Measurements from ENCODE around the gene PSTK.

PSTK gene

DNA sequence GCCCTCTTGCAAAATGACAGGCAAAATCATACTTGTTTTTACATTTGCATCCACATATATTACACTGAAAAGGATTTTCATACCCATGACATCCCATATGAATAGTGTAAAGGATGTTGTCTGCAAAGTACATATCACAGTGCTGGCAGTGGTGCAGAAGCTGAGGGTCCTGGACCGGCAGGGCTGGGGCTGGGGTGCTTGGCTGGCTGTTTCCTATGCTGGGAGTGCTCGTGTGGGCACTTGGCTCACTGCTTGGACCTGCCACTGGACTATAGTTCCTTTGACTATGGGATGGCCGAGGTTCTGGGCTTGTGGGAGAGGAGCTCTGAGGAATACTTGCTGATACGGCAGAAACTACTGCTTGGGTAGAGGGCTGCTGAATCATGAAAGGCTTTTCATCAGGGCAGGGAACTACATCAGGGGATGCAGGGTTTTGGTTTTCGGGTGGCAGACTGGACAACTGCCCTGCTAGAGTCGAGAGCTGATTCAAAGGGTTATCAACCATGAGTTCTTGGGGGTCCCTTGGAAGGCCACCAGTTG is 13.7 kb downstream of the PSTK start:
- DNase-seq = no peak

DNA sequence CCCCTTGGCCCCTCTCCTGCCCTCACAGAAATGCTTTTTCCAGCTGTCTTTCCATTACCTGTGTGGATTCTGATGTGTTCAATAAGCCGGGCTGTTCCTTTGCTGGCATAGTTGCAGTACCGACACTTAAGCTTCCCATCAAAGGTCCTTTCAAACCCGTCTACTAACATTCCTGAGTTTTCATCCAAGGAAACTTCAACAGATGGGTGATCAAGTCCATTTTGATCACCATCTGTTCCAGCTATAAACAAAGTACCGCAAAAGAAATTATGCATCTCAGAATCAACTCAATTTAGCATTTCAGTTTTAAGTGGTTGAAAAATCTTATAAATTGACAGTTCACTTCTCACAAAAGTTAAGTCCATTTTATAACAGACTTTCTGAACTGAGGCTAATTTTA is 15.7 kb downstream of the PSTK start:
- peak; percentile 21 to 47 for DNase-seq

DNA sequence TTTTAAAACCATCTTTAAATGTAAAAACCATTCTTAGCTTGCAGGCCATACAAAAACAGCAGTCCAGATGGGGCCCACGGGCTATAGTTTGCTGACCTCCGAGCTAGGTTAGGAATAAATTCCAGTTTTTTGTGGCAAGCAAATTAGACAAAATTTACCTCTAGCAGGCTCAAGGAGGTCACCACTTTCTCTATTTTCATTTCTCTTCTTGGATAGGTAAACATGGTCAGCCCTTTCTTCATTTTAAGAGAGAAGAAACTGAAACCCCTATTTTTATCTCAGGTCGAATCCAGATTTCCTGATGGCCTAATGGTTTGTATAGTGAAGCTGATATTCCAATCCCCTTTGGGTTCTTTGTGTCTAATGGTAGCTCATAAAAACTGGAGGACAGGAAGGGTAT is 17.7 kb downstream of the PSTK start:
- no peak for DNase-seq

DNA sequence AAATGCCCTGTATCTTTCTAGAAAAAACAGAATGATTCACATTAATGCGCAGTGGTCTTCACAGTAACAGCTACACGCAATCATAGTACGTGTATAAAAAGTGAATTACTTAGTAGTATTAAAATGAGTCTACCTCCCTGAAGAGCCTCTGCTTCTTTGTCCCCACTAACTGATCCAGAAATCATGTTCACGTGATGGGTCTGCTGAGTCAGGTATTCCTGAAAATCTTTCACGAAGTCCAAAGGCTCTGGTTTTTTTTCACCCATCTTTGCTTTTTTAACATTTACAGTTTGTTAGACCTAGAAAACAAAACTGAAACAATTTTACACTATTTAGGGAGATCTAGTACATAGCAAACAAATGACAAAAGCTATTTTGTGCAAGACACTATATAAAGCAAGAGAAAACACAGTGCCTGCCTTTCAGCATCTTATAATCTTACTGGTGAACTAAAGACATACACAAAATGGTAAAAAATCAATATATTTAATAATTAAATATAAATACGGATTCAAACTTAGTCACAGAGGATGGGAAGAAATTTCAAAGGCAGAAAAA is 18.2 kb downstream of the PSTK start:
- DNase-seq = no peak

DNA sequence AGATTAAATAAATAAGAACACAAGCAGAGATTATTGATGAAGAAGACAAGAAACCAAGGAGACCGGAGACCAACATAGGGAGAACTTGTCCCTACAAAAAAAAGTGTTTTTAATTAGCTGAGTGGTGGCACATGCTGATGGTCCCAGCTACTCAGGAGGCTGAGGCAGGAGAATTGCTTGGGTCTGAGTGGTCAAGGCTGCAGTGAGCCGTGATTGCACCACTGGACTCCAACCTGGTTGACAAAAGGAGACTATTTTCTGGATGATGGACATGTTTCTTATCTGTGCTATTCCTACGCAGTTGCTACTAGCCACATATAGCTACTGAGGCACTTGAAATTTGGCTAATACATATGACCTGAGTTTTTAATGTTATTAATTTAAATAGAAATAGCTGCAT is 18.7 kb downstream of the PSTK start:
- DNase-seq = no peak

DNA sequence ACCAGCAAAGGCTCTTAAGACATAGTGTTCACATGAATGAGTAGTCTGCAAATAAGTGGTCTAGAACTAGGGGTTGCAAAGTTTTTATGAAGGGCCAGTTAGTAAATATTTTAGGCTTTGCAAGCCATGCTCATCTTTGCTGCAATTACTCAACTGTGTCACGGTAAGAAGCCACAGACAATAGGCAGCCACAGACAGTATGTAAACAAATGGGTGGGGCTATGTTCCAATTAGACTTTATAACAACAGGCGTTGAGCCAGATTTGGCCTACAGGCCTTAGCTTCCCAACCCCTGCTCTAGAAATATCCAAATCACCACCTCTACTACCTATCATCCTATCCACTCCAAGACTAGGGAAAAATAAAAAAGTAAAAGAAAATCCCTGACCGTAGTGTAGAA is 19.1 kb downstream of the PSTK start:
- DNase-seq = no peak

DNA sequence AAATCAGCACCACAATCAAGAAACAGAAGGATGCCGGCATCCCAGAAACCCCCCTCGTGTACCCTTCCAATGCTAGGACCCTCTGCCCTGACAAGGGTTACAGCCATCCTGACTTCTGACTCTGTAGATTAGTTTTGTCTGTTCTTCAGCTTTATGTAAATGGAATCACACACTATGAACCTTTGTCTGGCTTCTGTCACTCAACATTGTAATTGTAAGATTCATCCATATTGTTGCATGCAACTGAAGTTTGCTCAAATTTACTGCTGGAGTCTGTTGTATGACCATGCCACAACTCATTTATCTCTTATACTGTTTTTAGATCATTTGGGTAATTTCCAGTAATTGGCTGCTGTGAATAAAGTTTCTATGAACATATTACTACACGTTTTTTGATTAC is 20.0 kb downstream of the PSTK start:
- no peak for DNase-seq

DNA sequence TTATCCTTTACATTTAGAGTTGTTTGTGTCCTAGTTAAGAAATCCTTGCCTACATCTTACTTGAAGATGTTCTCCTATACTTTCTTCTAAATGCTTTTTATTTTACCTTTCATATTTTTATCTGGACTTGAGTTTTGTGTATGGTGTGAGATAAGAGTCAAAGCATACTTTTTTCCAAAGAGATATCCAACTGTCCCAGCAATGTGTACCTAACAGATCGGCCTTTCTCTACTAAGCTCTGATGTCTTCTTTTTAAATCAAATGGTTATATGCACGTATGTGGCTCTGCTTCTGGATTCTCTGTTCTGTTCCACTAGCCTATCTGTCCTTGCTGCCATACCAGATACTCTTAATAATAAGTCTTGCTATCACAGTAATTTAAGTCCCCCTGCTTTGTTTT is 21.2 kb downstream of the PSTK start:
- DNase-seq = no peak

DNA sequence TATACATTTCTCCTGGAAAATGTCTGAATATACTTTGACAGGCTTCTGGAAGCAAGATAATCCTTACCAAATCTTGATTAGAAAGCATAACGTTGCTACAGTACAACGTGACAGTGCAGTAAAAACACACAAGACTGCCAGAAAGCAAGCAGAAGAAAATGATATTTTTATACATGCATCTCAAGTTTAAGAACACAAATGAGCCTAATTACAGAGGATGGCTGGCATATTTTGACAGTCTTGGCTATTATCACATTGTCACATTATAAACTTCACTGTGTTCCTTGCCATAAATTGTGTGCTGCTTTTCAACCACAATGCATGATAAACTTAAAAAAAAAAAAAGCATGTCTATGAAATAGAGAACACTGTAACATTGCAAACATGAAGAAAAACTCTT is 24.1 kb downstream of the PSTK start:
- DNase-seq = no peak

DNA sequence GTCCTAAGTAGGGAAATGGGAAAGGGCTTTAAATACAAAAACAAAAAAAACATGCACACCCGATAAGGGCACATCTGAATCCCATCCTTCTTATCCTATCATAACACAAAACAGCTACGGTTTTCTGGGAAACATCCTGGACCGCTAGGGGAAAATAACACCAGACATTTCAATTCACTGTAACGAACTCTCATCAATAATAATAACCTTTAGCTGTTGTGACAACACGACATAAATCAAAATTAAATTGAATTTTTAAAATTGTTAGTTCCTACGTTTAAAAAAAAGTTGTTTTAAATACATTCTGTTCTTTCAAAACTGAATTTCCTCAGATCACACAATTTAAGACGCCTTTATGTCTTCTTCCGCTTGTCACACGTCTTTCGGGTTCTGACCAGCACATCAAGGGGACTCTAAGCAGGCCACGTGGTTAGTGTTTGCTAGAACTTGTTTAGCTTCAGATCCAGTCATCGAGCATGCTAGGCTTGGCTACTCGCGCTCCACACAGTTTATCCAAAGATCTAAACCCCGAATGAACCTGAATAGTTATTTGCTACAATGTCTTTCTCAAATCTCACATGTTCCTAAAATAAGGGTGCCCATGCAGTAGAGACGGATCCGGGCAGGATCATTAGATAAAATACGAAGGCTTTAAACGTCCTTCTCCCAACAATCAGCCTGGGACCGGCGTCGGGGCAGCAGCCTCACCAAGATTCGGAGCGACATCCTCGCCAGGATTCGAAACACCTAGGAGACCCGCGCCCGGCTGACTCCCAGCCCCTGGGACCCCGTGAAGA is 27.6 kb downstream of the PSTK start:
- DNase-seq = peak in 1 of 2 experiments; percentile 39

DNA sequence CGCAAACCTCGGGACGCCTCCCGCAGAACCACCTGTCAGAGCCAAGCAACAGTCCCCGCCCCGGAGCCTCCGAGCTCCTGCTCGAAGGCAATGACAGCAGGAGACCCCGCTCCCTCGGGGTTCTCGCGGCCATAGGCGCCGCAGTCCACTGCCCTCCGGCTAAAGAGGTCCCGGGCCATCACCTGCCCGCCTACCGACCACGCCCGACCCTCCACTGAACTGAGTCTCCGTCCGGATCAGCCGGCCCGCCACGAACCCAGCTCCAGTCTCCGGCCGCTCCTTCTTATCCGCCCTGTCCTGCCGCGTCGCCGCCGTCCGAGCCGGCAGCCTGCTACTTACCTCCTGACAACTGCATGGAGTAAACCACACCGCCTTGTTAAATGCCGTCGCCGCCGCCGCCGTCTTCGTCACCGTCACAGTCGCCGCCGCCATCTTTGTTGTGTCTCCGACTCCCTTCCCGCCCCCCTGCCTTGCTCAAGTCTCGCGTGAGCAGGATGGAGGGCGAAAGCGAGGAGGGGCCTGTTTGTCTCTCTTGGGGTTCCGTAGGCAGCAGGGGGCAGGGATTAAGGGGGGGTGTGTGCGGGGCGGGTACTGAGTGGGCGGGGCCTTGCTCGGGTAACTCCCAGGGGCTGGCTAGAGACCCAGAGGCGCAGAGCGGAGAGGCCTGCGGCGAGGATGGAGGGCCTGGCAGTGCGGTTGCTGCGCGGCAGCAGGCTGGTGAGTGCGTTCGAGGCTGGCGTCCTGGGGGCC is 28.3 kb downstream of the PSTK start, which contains the start of the genes ACADSB and IKZF5:
ACADSB (plus strand) TSS at position 652 of the 750 bp plus-strand sequence; CDS start at position 676, 24 bp downstream.
IKZF5 (minus strand) TSS at position 441 of the 750 bp plus-strand sequence. CDS start 10,170 bp downstream, outside the sequence.
- DNase-seq = peak; percentile 70 to 81

DNA sequence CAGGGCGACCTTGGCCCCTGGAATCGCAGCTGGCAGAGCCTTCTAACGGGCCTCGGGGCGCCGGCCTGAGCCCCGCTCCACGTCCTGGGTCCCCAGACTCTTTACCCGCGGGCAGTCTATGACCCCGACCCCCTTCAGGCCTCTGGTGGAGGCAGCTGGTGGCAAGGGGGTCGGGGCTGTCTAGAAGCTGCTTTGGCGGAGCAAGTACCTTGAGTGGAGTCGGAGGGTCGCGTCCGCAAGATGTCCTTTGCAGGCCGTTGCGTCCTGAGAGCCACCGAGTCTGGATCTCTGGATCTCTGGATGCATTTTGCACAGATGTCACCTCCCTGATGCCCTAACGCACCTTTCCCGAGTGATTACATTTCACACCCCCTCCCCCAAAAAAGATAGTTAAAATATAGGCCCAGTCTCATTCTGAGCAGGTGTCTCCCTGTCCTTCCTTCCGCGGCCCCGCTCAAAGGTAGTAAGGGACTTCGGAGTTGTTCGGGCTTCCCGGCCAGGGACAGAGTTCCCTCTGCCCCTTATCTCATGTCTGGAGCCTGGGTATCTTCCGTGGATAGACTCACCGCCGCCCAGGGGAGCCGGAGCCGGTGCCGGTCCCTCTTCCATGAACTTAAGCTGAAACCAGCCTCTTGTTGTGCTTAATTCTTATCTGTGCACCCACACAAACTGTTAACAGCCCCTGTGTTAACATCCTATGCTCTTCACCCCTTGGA is 29.1 kb downstream of the PSTK start:
- DNase-seq = peak in 1 of 2 experiments; percentile 9

DNA sequence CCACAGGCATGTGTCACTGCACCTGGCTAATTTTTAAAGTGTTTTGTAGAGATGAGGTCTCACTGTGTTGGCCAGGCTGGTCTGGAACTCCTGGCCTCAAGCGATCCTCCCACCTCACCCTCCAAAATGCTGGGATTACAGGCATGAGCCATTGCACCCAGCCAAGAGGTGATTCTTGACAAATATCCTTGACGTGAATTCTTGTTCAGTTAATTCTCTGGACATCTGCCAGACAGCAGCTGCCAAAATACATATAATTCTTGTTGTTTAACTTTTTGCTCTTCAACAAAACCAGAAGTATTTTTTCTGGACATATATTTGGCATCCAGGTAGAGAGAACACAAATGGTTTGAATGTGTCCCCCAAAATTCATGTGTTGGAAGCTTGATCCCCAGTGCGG is 31.8 kb downstream of the PSTK start:
- DNase-seq = no peak

DNA sequence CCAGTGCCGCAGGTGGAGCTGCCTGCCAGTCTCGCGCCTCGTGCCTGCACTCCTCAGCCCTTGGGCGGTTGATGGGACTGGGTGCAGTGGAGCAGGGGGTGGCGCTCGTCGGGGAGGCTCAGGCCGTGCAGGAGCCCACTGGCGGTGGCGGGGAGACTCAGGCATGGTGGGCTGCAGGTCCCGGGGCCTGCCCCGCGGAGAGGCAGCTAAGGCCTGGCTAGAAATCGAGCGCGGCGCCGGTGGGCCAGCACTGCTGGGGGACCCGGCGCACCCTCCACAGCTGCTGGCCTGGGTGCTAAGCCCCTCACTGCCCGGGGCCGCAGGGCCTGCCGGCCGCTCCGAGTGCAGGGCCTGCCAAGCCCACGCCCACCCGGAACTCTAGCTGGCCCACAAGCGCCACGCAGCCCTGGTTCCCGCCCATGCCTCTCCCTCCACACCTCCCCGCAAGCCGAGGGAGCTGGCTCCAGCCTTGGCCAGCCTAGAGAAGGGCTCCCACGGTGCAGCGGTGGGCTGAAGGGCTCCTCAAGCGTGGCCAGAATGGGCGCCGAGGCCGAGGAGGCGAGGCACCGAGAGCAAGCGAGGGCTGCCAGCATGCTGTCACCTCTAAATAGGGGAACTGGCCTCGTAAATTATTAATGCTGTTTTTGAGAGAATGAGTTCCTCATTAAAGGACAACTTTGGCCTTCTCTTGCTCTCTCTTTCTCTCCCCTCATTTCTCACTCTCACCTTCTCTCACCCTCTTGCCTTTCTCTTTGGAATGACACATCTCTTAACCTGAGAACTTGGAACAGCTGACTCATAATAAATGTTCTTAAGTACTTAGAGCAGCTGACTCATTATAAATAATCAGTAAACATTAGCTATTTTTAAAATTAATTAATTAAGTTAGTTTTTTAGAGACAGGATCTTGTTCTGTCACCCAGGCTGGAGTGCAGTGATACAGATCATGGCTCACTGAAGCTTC is 33.5 kb downstream of the PSTK start:
- DNase-seq = no peak

DNA sequence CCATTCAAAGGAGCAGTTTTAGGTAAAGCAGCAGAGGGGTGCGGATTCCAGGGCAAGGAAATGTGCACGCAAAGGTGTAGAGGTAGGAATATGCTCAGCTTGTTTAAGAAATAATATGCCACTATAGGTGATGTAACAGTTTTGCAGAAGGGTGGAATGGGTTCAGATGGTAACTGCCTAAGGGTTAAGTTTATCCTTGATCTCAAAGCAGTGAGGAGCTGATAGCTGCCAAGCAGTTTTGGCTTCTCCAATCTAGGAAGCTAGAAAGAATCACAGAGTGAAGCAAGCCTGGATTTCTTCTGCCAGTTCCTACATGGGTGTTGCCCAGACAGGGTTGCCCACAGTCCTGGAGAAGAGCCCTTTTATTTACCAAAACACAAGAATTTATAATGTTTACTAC is 34.6 kb downstream of the PSTK start:
- no peak for DNase-seq

DNA sequence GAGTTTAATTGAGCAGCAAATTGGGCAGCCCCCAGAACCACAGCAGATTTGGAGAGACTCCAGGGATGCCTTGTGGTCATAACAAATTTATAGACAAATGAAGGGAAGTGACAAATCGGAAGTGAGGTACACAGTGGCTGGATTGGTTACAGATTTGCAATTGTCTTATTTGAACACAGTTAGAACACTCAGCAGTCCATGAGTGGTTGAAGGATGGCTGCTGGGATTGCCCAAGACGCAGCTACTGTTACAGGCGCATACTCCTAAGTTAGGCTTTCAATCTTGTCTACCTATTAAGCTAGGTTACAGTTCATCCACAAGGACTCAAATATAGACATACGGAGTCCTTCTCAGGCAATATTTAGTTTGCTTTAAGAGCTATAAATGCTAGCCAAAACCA is 36.0 kb downstream of the PSTK start:
- DNase-seq = no peak

DNA sequence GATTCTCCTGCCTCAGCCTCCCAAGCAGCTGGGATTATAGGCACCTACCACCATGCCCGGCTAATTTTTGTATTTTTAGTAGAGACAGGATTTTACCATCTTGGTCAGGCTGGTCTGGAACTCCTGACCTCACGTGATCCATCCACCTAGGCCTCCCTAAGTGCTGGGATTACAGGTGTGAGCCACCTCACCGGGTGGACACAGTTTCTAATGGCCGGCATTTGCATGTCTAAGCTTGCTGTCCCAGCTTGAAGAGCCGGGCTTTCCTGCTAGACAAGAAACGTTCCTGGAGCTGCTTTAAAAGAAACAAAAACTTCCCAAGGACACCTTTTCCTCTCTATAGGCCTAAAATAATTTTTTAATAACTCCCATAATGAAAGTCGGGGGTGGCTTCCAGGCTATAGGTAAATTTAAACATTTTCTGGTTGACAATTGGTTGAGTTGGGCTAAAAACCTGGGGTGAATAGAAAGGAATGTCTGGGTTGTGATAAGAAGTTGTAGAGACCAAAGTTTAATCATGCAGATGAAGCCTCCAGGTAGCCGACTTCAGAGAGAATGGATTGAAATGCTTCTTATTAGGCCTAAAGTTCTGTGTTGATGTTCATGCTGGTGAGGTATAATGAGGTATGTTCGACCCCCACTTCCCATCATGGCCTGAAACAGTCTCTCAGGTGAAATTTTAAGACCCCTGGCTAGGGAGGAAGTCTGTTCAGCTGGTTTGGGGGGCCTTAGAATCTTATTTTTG is 37.4 kb downstream of the PSTK start:
- no peak for DNase-seq

DNA sequence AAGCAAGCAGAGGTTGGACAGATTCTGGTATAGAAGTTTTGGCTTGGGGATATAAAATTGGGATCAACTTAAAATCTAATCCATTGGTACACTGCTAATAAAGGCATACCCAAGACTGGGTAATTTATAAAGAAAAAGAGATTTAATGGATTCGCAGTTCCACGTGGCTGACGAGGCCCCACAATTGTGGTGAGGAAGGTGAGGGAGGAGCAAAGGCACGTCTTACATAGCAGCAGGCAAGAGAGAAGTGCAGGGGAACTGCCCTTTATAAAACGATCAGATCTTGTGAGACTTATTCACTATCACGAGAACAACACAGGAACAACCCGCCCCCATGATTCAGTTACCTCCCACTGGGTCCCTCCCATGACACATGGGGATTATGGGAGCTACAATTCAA is 38.3 kb downstream of the PSTK start:
- DNase-seq = no peak

DNA sequence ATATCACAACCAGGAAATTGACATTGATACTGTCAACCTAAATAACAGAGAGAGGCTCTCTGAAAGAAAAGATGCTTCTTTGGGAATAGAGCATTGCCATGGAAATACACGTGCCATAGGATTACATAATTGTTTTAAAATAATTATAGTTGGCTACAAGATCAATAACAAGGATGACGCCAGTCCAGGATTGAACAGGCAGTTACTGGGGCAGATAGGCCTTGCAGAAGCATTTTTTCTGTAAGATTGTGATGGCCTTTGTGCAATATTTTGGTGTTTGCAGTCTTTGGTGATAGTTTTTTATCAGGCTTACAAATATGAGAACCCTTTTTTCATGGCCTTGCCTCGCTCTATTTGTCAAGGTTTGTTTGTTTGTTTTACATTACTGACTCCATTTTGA is 39.1 kb downstream of the PSTK start:
- no peak for DNase-seq

DNA sequence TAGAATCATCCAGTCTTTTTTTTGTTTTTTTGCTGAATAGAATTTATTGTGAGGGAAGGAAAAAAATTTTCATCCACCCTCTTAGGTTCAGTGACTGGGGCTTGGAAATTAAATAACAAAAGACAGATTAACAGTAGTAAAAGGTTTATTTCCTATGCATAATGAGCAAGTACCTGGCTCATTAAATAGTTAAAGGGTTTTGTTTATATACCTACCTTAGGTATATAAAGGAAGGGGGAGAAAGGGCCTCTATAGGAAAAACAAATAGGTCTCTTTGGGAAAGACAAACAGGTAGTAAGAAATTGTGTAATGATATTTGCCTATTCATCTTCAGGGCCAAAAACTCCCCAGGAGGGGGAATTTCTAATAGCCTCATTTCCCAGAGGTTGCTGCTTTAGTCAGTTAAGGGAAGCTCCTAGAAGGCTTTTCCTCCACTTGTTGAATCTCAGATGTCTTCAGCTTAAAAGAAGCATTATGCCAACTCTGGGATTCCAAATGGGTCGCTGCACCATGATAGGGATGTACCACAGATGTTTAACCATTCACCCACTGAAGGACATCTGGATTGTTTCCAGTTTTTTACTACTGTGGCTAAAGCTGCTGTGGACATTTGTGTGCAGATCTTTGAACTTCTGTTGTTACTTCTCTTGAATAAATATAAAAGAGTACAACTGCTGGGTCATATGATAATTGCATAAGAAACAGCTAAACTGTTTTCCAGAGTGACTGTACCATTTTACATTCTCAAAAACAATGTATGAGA is 39.9 kb downstream of the PSTK start:
- DNase-seq = no peak

Measured in NCI-H524 (cell line).